GM12878 (cell line): ENCODE measurements around the gene ZNF684. TPM values are rescaled to one million over a fixed set of nuclear protein-coding genes. Genes with fewer than 3 reads are reported as not detected.

Experiments
- BACH1 ChIP-seq: fragments of 450-650 bp; IDR thresholded peaks from 2 replicates; pipeline ENCODE4 v1.6.1; 2017; ENCODE audit warnings: mild to moderate bottlenecking, borderline replicate concordance
- CHD1 ChIP-seq: IDR thresholded peaks from 2 replicates; pipeline ENCODE4 v1.6.1; 2012; ENCODE audit warnings: low read depth, low read length, improper control_type of control experiment
- ETV6 ChIP-seq, 2 experiments: fragments of 450-650 bp in 1 of 2; IDR thresholded peaks in 1 of 2; conservative IDR thresholded peaks in 1 of 2; 2 replicates each; pipeline ENCODE4 v1.6.1; 2014; ENCODE audit warnings: antibody characterized with exemption in 1 of 2, borderline replicate concordance in 1 of 2, low read depth in 1 of 2, mild to moderate bottlenecking in 1 of 2, moderate library complexity in 1 of 2
- FOXM1 ChIP-seq: IDR thresholded peaks from 2 replicates; pipeline ENCODE4 v1.6.1; 2012; ENCODE audit warnings: low read depth, mild to moderate bottlenecking, inconsistent platforms, low read length, moderate library complexity
- GATAD2B ChIP-seq: fragments of 450-650 bp; conservative IDR thresholded peaks from 2 replicates; pipeline ENCODE4 v1.6.1; 2017; ENCODE audit warnings: low read depth, mild to moderate bottlenecking, moderate library complexity
- PAX5 ChIP-seq: IDR thresholded peaks from 2 replicates; pipeline ENCODE4 v1.6.1; 2011; ENCODE audit warnings: low read depth, low read length, borderline replicate concordance
- POLR2AphosphoS5 ChIP-seq: IDR thresholded peaks from 2 replicates; pipeline ENCODE4 v1.6.1; 2011; ENCODE audit warnings: mild to moderate bottlenecking, low read length, inconsistent platforms
- RUNX3 ChIP-seq: IDR thresholded peaks from 2 replicates; pipeline ENCODE4 v1.6.1; 2012; ENCODE audit warnings: low read length, inconsistent platforms
- SMARCA5 ChIP-seq: fragments of 450-650 bp; IDR thresholded peaks from 2 replicates; pipeline ENCODE4 v1.6.1; 2017; ENCODE audit warnings: mild to moderate bottlenecking
- SMC3 ChIP-seq: IDR thresholded peaks from 2 replicates; pipeline ENCODE4 v1.6.1; 2011; ENCODE audit warnings: low read length, improper control_type of control experiment, borderline replicate concordance
- STAT1 ChIP-seq: fragments of 450-650 bp; conservative IDR thresholded peaks from 2 replicates; pipeline ENCODE4 v1.6.1; 2014; ENCODE audit warnings: antibody characterized with exemption, mild to moderate bottlenecking
- SUPT20H ChIP-seq: IDR thresholded peaks from 2 replicates; pipeline ENCODE4 v1.6.1; 2011; ENCODE audit warnings: low read depth, mild to moderate bottlenecking, low read length, moderate library complexity, borderline replicate concordance; ENCODE audit not compliant: control insufficient read depth
- SUZ12 ChIP-seq: fragments of 200-600 bp; sonication (generic); IDR thresholded peaks from one replicate; pipeline ENCODE4 v1.6.1; 2018; ENCODE audit warnings: antibody characterized with exemption, mild to moderate bottlenecking; ENCODE audit not compliant: unreplicated experiment
- TARDBP ChIP-seq: IDR thresholded peaks from 2 replicates; pipeline ENCODE4 v1.6.1; 2016; ENCODE audit warnings: borderline replicate concordance
- TCF3 ChIP-seq: IDR thresholded peaks from 2 replicates; pipeline ENCODE4 v1.6.1; 2012; ENCODE audit warnings: low read depth, mild to moderate bottlenecking, low read length, borderline replicate concordance; ENCODE audit not compliant: insufficient read depth
- ZBED1 ChIP-seq: IDR thresholded peaks from 2 replicates; pipeline ENCODE4 v1.6.1; 2016; ENCODE audit warnings: borderline replicate concordance
- polyA plus RNA-seq, 11 experiments: library from polyadenylated mRNA; depleted of rRNA in 4 of 11; unstranded in 6 of 11; stranded (reverse) in 5 of 11; fragments of >200 nt; fragmentation: Nextera tagmentation in 4 of 11; fragmentation: Illumina TruSeq in 1 of 11; extraction: Ambion mirVana in 4 of 11; extraction: Trizol in 1 of 11; gene quantifications; 1 replicate in 1 of 11; 2 replicates in 10 of 11; pipeline versions ENCODE4 v1.2.1 to v1.2.3, GENCODE V29; 2011 to 2016; ENCODE audit warnings: inconsistent platforms in 2 of 11, missing spikeins in 2 of 11, low read depth in 1 of 11
- total RNA-seq, 4 experiments: library from RNA; depleted of rRNA in 3 of 4; stranded (reverse); fragments of >200 nt in 3 of 4; fragmentation: Illumina TruSeq in 1 of 4; extraction: Trizol in 1 of 4; gene quantifications; 2 replicates each; pipeline versions ENCODE4 v1.2.1 to v1.2.3, GENCODE V29; 2013 to 2021
- TF ChIP-seq, protein P1 (sequence below): IDR thresholded peaks from 2 replicates; pipeline ENCODE4 v1.6.1; 2012; ENCODE audit warnings: low read depth, low read length, improper control_type of control experiment
- TF ChIP-seq, protein P2 (sequence below): fragments of 450-650 bp; IDR thresholded peaks from 2 replicates; pipeline ENCODE4 v1.6.1; 2016; ENCODE audit warnings: mild to moderate bottlenecking
- TF ChIP-seq, protein P3 (sequence below): fragments of 450-650 bp; IDR thresholded peaks from 2 replicates; pipeline ENCODE4 v1.6.1; 2018; ENCODE audit warnings: borderline replicate concordance, mild to moderate bottlenecking; ENCODE audit not compliant: partially characterized antibody
- TF ChIP-seq, protein P4 (sequence below): fragments of 450-650 bp; IDR thresholded peaks from 2 replicates; pipeline ENCODE4 v1.6.1; 2017; ENCODE audit warnings: mild to moderate bottlenecking, moderate library complexity

ZNF684 gene
- total and polyA plus RNA-seq, 10 of the 15 experiments (the other 5 are each of a cell fraction or from before 2014, with no cell fraction given): 3.8 to 6.8 (median 6.0) TPM

DNA sequence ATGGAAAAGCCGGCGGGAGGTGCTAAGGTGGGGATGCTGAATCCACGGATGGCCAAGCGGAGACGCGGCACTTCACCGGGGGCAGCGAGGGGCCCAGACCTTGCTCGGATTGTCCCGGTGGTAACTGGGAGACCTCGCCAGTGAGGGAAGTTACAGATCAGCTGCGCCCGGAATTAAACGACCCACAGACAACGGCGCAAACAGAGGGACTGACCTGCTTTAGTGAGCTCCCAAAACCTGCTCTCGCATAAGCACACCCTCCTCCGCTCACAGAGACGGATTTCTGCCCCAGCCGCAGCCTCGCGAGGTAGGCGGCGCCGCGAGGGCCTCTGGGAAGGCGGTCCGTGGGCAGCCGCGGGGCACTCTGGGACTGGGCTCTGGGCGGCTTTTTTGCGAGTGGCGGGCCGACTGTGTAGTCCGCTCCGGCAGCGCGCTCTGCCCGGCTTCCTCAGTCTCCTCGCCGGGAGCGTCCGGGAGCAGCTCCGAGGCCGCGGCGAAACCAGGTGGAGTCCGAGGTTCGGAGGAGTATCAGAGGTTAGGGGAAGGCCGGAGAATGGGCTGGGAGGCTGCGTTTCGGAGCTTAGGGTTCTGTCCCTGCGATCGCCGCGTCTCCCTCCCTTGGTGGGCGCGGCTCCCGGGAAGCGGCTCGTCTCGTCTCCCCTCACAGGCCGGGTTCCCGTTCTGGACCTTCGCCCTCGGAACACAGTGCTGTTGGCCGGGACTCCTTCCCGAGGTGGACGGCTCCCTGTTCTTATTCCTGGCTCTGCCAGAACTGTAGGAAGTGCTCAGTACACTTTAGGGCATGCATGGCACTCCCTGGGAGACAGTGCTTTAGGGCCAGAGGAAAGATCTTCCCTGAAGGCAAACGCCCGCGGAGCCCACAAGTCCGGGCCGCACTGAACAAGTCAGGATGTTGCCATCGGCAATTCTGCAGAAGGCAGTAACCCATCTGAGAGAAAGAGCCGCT is 22.8 kb upstream of the ZNF684 start, which contains the start of gene EXO5 (continued):
- TF ChIP-seq, protein P1, sequence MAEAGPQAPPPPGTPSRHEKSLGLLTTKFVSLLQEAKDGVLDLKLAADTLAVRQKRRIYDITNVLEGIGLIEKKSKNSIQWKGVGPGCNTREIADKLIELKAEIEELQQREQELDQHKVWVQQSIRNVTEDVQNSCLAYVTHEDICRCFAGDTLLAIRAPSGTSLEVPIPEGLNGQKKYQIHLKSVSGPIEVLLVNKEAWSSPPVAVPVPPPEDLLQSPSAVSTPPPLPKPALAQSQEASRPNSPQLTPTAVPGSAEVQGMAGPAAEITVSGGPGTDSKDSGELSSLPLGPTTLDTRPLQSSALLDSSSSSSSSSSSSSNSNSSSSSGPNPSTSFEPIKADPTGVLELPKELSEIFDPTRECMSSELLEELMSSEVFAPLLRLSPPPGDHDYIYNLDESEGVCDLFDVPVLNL: peak; percentile 59
- TF ChIP-seq SMC3 (no peak), GATAD2B (no peak; the same call in 1 of the 2 replicates), ZBED1 (no peak), POLR2AphosphoS5 (peak; percentile 90), FOXM1 (no peak), ETV6 (conservative IDR thresholded peaks at IDR 0.05 in 1 of 2, IDR thresholded peaks at IDR 0.05 in 1 of 2; ENCODE audit: borderline replicate concordance in 1 of 2, low read depth in 1 of 2) (no peak), SUZ12 (no peak), BACH1 (peak; percentile 50; the same call in 1 of the 2 replicates), SUPT20H (no peak), SMARCA5 (0 out of 2 replicates have a peak, but pooled peaks have one; percentile 46), PAX5 (no peak), CHD1 (no peak), STAT1 (no peak), TCF3 (0 out of 2 replicates have a peak, but pooled peaks have one; percentile 25), RUNX3 (peak; percentile 70), TARDBP (peak; percentile 85; the same call in 1 of the 2 replicates)
- TF ChIP-seq, protein P2, sequence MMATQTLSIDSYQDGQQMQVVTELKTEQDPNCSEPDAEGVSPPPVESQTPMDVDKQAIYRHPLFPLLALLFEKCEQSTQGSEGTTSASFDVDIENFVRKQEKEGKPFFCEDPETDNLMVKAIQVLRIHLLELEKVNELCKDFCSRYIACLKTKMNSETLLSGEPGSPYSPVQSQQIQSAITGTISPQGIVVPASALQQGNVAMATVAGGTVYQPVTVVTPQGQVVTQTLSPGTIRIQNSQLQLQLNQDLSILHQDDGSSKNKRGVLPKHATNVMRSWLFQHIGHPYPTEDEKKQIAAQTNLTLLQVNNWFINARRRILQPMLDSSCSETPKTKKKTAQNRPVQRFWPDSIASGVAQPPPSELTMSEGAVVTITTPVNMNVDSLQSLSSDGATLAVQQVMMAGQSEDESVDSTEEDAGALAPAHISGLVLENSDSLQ: no peak; the same call in 1 of the 2 replicates
- TF ChIP-seq, protein P3, sequence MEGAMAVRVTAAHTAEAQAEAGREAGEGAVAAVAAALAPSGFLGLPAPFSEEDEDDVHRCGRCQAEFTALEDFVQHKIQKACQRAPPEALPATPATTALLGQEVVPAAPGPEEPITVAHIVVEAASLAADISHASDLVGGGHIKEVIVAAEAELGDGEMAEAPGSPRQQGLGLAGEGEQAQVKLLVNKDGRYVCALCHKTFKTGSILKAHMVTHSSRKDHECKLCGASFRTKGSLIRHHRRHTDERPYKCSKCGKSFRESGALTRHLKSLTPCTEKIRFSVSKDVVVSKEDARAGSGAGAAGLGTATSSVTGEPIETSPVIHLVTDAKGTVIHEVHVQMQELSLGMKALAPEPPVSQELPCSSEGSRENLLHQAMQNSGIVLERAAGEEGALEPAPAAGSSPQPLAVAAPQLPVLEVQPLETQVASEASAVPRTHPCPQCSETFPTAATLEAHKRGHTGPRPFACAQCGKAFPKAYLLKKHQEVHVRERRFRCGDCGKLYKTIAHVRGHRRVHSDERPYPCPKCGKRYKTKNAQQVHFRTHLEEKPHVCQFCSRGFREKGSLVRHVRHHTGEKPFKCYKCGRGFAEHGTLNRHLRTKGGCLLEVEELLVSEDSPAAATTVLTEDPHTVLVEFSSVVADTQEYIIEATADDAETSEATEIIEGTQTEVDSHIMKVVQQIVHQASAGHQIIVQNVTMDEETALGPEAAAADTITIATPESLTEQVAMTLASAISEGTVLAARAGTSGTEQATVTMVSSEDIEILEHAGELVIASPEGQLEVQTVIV: no peak
- TF ChIP-seq, protein P4, sequence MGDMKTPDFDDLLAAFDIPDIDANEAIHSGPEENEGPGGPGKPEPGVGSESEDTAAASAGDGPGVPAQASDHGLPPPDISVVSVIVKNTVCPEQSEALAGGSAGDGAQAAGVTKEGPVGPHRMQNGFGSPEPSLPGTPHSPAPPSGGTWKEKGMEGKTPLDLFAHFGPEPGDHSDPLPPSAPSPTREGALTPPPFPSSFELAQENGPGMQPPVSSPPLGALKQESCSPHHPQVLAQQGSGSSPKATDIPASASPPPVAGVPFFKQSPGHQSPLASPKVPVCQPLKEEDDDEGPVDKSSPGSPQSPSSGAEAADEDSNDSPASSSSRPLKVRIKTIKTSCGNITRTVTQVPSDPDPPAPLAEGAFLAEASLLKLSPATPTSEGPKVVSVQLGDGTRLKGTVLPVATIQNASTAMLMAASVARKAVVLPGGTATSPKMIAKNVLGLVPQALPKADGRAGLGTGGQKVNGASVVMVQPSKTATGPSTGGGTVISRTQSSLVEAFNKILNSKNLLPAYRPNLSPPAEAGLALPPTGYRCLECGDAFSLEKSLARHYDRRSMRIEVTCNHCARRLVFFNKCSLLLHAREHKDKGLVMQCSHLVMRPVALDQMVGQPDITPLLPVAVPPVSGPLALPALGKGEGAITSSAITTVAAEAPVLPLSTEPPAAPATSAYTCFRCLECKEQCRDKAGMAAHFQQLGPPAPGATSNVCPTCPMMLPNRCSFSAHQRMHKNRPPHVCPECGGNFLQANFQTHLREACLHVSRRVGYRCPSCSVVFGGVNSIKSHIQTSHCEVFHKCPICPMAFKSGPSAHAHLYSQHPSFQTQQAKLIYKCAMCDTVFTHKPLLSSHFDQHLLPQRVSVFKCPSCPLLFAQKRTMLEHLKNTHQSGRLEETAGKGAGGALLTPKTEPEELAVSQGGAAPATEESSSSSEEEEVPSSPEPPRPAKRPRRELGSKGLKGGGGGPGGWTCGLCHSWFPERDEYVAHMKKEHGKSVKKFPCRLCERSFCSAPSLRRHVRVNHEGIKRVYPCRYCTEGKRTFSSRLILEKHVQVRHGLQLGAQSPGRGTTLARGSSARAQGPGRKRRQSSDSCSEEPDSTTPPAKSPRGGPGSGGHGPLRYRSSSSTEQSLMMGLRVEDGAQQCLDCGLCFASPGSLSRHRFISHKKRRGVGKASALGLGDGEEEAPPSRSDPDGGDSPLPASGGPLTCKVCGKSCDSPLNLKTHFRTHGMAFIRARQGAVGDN: peak; percentile 99
